GM23338 (cell line): ENCODE data around the gene SHPK. TPM values are rescaled to one million over a fixed set of nuclear protein-coding genes. Genes with fewer than 3 reads are reported as not detected.

Experiments used
- ATAC-seq: fragments of 200-7000 bp; cut with Tn5 transposase; 3 replicates; pipeline ENCODE4 v1.9.1; 2020
- DNase-seq: peaks from one replicate; pipeline ENCODE4 v3.0.0-alpha.2; 2015; ENCODE audit warnings: low spot score
- H2AFZ ChIP-seq: fragments of 200-600 bp; sonication (generic); 2 replicates; pipeline ENCODE4 v1.8.0; 2016; ENCODE audit warnings: antibody characterized with exemption, mild to moderate bottlenecking, moderate library complexity
- H3F3A ChIP-seq: fragments of 200-600 bp; sonication (generic); replicated peaks from 2 replicates; pipeline ENCODE4 v1.8.0; 2017; ENCODE audit warnings: antibody characterized with exemption, mixed run types, low read depth
- H3K27ac ChIP-seq: fragments of 200-600 bp; sonication (generic); 2 replicates; pipeline ENCODE4 v1.6.1; 2016; ENCODE audit warnings: low read depth
- H3K27me3 ChIP-seq: fragments of 200-600 bp; sonication (generic); 2 replicates; pipeline ENCODE4 v1.8.0; 2016; ENCODE audit warnings: mild to moderate bottlenecking, mixed run types, moderate library complexity; ENCODE audit not compliant: insufficient read depth
- H3K36me3 ChIP-seq: fragments of 200-600 bp; sonication (generic); 2 replicates; pipeline ENCODE4 v1.8.0; 2016; ENCODE audit warnings: mild to moderate bottlenecking; ENCODE audit not compliant: insufficient read depth
- H3K4me1 ChIP-seq: fragments of 200-600 bp; sonication (generic); 2 replicates; pipeline ENCODE4 v1.8.0; 2016; ENCODE audit warnings: mild to moderate bottlenecking, moderate library complexity; ENCODE audit not compliant: insufficient read depth
- H3K4me2 ChIP-seq: fragments of 200-600 bp; sonication (generic); 2 replicates; pipeline ENCODE4 v1.7.1; 2017; ENCODE audit warnings: mixed run types
- H3K4me3 ChIP-seq: fragments of 200-600 bp; sonication (generic); 2 replicates; pipeline ENCODE4 v1.6.1; 2016; ENCODE audit warnings: mixed run types
- H3K79me2 ChIP-seq: fragments of 200-600 bp; sonication (generic); replicated peaks from 2 replicates; pipeline ENCODE4 v1.8.0; 2017; ENCODE audit warnings: mild to moderate bottlenecking; ENCODE audit not compliant: insufficient read depth
- H3K9me2 ChIP-seq: fragments of 200-600 bp; sonication (generic); 2 replicates; pipeline ENCODE4 v1.8.0; 2017; ENCODE audit not compliant: insufficient read depth
- H4K20me1 ChIP-seq: fragments of 200-600 bp; sonication (generic); replicated peaks from 2 replicates; pipeline ENCODE4 v1.8.0; 2017; ENCODE audit warnings: mild to moderate bottlenecking; ENCODE audit not compliant: insufficient read depth
- H3K27ac Mint-ChIP-seq: 2 replicates; pipeline ENCODE4 v1.8.0; 2020; ENCODE audit warnings: inconsistent platforms, mild to moderate bottlenecking, moderate library complexity, mixed read lengths
- H3K27me3 Mint-ChIP-seq: 3 replicates; pipeline ENCODE4 v1.8.0; 2022; ENCODE audit warnings: low read depth, mild to moderate bottlenecking, moderate library complexity, mixed read lengths, inconsistent platforms; ENCODE audit not compliant: insufficient read depth, poor library complexity
- H3K36me3 Mint-ChIP-seq: 3 replicates; pipeline ENCODE4 v1.8.0; 2021; ENCODE audit warnings: low read depth, mild to moderate bottlenecking, inconsistent platforms, moderate library complexity, mixed read lengths
- H3K4me1 Mint-ChIP-seq: 3 replicates; pipeline ENCODE4 v1.8.0; 2020; ENCODE audit warnings: mild to moderate bottlenecking, inconsistent platforms, mixed read lengths
- H3K4me3 Mint-ChIP-seq: 3 replicates; pipeline ENCODE4 v1.8.0; 2021; ENCODE audit warnings: moderate library complexity, mild to moderate bottlenecking, inconsistent platforms, mixed read lengths
- H3K9me3 Mint-ChIP-seq: 3 replicates; pipeline ENCODE4 v1.8.0; 2020; ENCODE audit warnings: moderate library complexity, mild to moderate bottlenecking, inconsistent platforms, mixed read lengths
- CREB1 ChIP-seq: fragments of 250-450 bp; sonication (Bioruptor Pico); IDR thresholded peaks from 2 replicates; pipeline ENCODE4 v1.5.0; 2020; ENCODE audit warnings: low read depth, mild to moderate bottlenecking, moderate library complexity
- EZH2 ChIP-seq: fragments of 200-600 bp; sonication (generic); IDR thresholded peaks from one replicate; pipeline ENCODE4 v1.8.0; 2017; ENCODE audit warnings: antibody characterized with exemption, mild to moderate bottlenecking, low read depth; ENCODE audit not compliant: unreplicated experiment
- EZH2phosphoT487 ChIP-seq: fragments of 200-600 bp; sonication (generic); IDR thresholded peaks from one replicate; pipeline ENCODE4 v1.8.1; 2018; ENCODE audit warnings: antibody characterized with exemption; ENCODE audit not compliant: unreplicated experiment
- JUNB ChIP-seq: IDR thresholded peaks from one replicate; pipeline ENCODE4 v1.6.1; 2016; ENCODE audit warnings: antibody characterized with exemption; ENCODE audit not compliant: unreplicated experiment
- NANOG ChIP-seq: IDR thresholded peaks from 2 replicates; pipeline ENCODE4 v1.6.1; 2016; ENCODE audit warnings: antibody characterized with exemption, borderline replicate concordance
- POLR2AphosphoS5 ChIP-seq: IDR thresholded peaks from 2 replicates; pipeline ENCODE4 v1.6.1; 2016; ENCODE audit warnings: antibody characterized with exemption, low read depth
- STAT1 ChIP-seq: IDR thresholded peaks from one replicate; pipeline ENCODE4 v1.6.1; 2016; ENCODE audit warnings: antibody characterized with exemption; ENCODE audit not compliant: unreplicated experiment
- ZNF114 ChIP-seq: fragments of 250-450 bp; sonication (Bioruptor Pico); IDR thresholded peaks from 2 replicates; pipeline ENCODE4 v1.5.0; 2020; ENCODE audit warnings: mild to moderate bottlenecking, moderate library complexity
- ZNF331 ChIP-seq: fragments of 250-450 bp; sonication (Bioruptor Pico); IDR thresholded peaks from 2 replicates; pipeline ENCODE4 v1.5.0; 2020; ENCODE audit warnings: low read depth, mild to moderate bottlenecking, moderate library complexity
- polyA plus RNA-seq: library from polyadenylated mRNA; unstranded; fragments of >200 nt; fragmentation: Nextera tagmentation; extraction: Ambion mirVana; gene quantifications from 2 replicates; pipeline ENCODE4 v1.2.1, GENCODE V29; 2016
- total RNA-seq: library from RNA; depleted of rRNA; stranded (reverse); fragments of >200 nt; shearing (Covaris generic); gene quantifications from 2 replicates; pipeline ENCODE4 v1.2.3, GENCODE V29; 2014
- TF ChIP-seq, protein P1 (sequence below): IDR thresholded peaks from 2 replicates; pipeline ENCODE4 v1.6.1; 2016; ENCODE audit warnings: antibody characterized with exemption
- TF ChIP-seq, protein P2 (sequence below): IDR thresholded peaks from one replicate; pipeline ENCODE4 v1.6.1; 2018; ENCODE audit warnings: antibody characterized with exemption; ENCODE audit not compliant: unreplicated experiment

The SHPK gene
- total and polyA plus RNA-seq, 2 experiments from 2014 or later = 11.5 to 34.3 TPM

DNA sequence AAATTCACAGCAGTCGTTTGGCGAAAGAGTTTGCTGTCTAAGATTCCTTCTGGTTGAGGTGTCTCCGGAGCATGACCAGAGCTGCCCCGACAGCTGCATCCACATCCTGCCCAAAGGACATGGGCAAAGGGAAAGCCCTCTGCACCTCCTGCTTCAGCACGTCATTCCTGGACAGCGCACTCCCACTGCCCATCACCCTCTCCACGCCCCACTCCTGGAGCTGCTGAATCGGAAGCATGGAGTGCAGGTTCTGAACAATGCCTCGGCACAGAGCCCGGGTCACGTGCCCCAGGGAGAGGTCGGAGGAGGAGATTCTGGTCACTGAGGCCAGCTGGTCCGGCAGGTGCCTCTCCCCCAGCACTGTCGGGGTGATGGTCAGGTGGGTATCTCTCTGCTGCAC, 25.5 kb downstream of the SHPK start (continued):
- TF ChIP-seq, protein P1, sequence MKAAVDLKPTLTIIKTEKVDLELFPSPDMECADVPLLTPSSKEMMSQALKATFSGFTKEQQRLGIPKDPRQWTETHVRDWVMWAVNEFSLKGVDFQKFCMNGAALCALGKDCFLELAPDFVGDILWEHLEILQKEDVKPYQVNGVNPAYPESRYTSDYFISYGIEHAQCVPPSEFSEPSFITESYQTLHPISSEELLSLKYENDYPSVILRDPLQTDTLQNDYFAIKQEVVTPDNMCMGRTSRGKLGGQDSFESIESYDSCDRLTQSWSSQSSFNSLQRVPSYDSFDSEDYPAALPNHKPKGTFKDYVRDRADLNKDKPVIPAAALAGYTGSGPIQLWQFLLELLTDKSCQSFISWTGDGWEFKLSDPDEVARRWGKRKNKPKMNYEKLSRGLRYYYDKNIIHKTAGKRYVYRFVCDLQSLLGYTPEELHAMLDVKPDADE = no peak
- no peak for TF ChIP-seq POLR2AphosphoS5
- no peak for TF ChIP-seq CREB1
- no peak for TF ChIP-seq NANOG

DNA sequence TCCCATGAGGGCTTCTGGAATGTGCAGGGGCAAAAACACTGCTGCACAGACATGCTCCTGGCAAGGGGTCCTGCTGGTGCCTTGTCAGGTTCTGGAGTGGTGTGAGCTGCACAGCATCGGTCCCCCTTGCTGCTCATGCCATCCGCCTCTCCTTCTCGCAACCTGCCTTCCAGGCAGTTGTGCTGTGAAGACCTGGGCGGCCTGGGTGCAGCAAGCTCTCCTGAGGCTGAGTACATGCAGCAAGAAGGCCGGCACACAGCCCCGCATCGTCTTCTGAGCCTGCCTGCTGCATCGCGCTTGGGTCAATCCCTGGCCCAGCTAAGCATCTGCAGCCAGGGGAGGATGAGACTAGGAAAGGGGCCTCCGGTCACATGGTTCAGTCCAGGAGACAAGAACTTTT, 26.4 kb downstream of the SHPK start:
- H3K4me3 ChIP-seq = no peak overlapping the region
- no peaks in the 10 kb centered on the region; the same call in 1 of the 2 replicates for H4K20me1 ChIP-seq
- DNase-seq (no peak), ATAC-seq (no peak)
- H3K27ac ChIP-seq = no peak overlapping the region
- no peak overlapping the region for H3K4me2 ChIP-seq
- Mint-ChIP-seq H3K36me3 (peaks cover 47% of the 10 kb centered on the region), H3K27ac (no peak overlapping the region), H3K4me1 (no peaks in the 10 kb centered on the region), H3K9me3 (no peaks in the 10 kb centered on the region), H3K4me3 (no peak overlapping the region), H3K27me3 (peaks cover 2% of the 10 kb centered on the region)
- no peaks in the 10 kb centered on the region for H3K79me2 ChIP-seq
- no peak overlapping the region for H2AFZ ChIP-seq
- no peaks in the 10 kb centered on the region for H3F3A ChIP-seq
- no peaks in the 10 kb centered on the region for H3K9me2 ChIP-seq
- TF ChIP-seq, protein P2, sequence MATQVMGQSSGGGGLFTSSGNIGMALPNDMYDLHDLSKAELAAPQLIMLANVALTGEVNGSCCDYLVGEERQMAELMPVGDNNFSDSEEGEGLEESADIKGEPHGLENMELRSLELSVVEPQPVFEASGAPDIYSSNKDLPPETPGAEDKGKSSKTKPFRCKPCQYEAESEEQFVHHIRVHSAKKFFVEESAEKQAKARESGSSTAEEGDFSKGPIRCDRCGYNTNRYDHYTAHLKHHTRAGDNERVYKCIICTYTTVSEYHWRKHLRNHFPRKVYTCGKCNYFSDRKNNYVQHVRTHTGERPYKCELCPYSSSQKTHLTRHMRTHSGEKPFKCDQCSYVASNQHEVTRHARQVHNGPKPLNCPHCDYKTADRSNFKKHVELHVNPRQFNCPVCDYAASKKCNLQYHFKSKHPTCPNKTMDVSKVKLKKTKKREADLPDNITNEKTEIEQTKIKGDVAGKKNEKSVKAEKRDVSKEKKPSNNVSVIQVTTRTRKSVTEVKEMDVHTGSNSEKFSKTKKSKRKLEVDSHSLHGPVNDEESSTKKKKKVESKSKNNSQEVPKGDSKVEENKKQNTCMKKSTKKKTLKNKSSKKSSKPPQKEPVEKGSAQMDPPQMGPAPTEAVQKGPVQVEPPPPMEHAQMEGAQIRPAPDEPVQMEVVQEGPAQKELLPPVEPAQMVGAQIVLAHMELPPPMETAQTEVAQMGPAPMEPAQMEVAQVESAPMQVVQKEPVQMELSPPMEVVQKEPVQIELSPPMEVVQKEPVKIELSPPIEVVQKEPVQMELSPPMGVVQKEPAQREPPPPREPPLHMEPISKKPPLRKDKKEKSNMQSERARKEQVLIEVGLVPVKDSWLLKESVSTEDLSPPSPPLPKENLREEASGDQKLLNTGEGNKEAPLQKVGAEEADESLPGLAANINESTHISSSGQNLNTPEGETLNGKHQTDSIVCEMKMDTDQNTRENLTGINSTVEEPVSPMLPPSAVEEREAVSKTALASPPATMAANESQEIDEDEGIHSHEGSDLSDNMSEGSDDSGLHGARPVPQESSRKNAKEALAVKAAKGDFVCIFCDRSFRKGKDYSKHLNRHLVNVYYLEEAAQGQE = no peak
- TF ChIP-seq ZNF331 (CRISPR knock-in tag) = no peak
- no peak for TF ChIP-seq ZNF114 (CRISPR knock-in tag)
- TF ChIP-seq EZH2phosphoT487 = no peak
- no peak for TF ChIP-seq EZH2
- no peak for TF ChIP-seq POLR2AphosphoS5
- no peak for TF ChIP-seq NANOG
- H3K27me3 ChIP-seq = no peaks in the 10 kb centered on the region
- H3K4me1 ChIP-seq = no peaks in the 10 kb centered on the region
- peaks cover 14% of the 10 kb centered on the region; the same call in 1 of the 2 replicates for H3K36me3 ChIP-seq

DNA sequence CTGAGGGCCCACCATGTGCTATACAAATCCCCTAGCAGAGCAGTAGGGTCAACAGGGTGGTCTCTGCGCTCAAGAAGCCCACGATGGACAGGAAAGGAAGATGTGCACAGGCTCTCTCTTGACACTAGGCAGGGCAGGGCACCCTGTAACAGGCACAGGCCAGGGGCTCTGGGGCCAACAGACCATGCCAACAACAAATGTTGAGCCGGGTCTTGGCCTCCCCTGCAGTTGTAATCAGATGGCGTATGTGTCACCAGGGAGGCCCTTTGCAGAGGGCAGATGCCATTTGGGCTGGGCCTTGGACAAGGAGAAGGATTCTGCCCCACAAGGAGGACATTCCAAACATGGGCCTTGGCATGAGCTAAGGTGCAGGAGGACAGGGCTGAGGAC, 32.2 kb downstream of the SHPK start:
- no peak overlapping the region for H3K4me3 Mint-ChIP-seq
- TF ChIP-seq POLR2AphosphoS5 = no peak
- no peak for TF ChIP-seq JUNB
- TF ChIP-seq STAT1 = no peak
- TF ChIP-seq CREB1 = no peak
- TF ChIP-seq, protein P1 = no peak
- TF ChIP-seq NANOG = no peak

More for the DNA sequence above, 32.2 kb downstream of the SHPK start:
- ATAC-seq (no peak), DNase-seq (no peak)
- no peaks in the 10 kb centered on the region for H3K4me1 Mint-ChIP-seq
- Histone ChIP-seq H2AFZ (no peak overlapping the region), H3K79me2 (no peaks in the 10 kb centered on the region), H3K36me3 (no peaks in the 10 kb centered on the region), H4K20me1 (no peaks in the 10 kb centered on the region), H3K27me3 (no peaks in the 10 kb centered on the region), H3K4me2 (no peak overlapping the region), H3K27ac (no peak overlapping the region), H3F3A (no peaks in the 10 kb centered on the region), H3K9me2 (no peaks in the 10 kb centered on the region), H3K4me3 (no peak overlapping the region), H3K4me1 (no peaks in the 10 kb centered on the region)
- H3K27ac Mint-ChIP-seq = no peak overlapping the region
- H3K9me3 Mint-ChIP-seq = no peaks in the 10 kb centered on the region
- H3K36me3 Mint-ChIP-seq = peaks cover 16% of the 10 kb centered on the region
- peaks cover 15% of the 10 kb centered on the region for H3K27me3 Mint-ChIP-seq
